ENCODE measurements around the gene B4GALT5.
"Not testable (repeated sequence)": the region's sequence is repeated elsewhere in the genome, so short reads cannot be mapped to it uniquely, and the experiment has no call there.

Gene B4GALT5

DNA sequence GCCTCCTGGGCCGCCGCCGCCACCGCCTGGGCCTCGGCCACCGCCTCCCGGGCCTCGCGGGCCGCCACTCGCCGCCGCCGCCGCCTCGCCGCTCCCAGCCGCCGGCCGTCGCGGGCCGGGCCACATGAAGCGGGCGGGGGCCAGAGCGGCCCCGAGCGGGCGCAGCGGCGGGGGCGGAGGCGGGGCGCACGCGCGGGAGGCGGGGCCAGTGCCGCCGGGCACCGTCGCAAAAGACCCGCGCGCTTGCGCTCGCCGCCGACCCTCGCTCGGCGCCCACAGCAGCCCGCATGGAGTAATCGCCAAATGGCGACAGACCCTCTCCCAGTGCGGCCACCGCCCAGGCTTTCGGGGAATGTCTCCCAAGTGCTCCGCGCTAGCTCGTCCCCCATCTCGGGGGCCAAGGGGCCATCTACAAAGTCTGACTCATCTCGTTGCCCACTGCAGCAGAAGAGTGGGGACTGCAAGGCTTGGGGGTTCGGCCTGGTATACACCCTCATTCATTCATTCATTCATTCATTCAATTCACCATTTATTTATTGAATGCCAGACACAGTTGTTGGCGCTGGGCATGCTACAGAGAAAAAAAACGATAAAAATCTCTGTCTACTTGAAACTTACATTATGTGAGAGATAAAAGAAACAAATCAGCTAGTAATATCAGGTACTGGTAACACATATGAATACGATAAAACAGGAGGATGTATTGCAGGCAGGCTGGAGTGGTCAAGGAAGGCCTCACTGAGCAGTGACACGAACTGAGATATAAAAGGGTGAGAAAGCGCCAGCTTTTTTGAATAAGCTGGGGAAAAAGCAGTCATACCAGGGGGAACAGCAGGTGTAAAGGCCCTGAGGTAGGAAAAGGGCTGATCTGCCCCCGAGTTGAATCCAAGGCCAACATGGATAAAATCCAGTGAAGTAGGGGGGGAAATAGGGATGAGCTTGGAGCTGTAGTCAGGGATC, at the start of gene B4GALT5:
Gene B4GALT5 (minus strand): TSS at position 126 of the 960 bp plus-strand sequence. CDS start 188 bp downstream, outside the sequence.
- DNase-seq (ENCODE audit: low spot score) (peak; percentile 95), FAIRE-seq (peak; percentile 69)

- DNase-seq (ENCODE audit: low spot score) (no peak), FAIRE-seq (no peak)
Observed at GRCh38 chr20:49762940-49763766, 49.5 kb upstream of the B4GALT5 start.

DNA sequence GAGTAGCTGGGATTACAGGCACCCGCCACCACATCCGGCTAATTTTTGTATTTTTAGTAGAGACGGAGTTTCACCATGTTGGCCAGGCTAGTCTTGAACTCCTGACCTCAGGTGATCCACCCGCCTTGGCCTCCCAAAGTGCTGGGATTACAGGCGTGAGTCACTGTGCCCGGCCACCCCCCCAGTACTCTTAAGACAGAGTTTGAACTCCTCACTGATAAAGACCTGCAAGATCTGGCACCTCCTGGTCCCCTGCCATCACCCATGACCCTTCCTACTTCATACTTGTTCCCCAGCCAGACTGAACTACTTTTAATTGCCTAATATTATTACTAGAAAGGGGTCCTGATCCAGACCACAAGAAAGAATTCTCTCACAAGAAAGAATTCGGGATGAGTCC, 48.2 kb upstream of the B4GALT5 start:
- FAIRE-seq; DNase-seq (ENCODE audit: low spot score): not testable (repeated sequence)

GRCh38 chr20:49759266-49759950, 45.7 kb upstream of the B4GALT5 start:
- FAIRE-seq (no peak), DNase-seq (ENCODE audit: low spot score) (no peak)

GRCh38 chr20:49758781-49759180, 45.1 kb upstream of the B4GALT5 start:
- DNase-seq (ENCODE audit: low spot score) (no peak), FAIRE-seq (no peak)

DNA sequence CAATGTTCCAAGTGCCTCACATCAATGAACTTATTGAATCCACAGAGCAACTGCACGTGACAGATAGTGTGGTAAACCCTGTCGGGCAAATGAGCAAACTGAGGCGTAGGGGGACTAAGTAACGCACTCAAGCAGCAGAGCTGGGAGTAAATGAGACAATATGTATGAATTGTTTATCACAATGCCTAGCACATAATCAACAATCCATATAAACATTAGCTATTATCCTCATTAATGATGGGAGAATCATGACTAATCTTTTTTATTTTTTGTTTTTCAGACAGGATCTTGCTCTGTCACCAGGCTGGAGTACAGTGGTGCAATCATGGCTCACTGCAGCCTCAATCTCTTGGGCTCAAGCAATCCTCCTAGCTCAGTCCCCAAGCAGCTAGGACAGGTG, 43.9 kb upstream of the B4GALT5 start:
- FAIRE-seq (no peak), DNase-seq (ENCODE audit: low spot score) (no peak)

DNA sequence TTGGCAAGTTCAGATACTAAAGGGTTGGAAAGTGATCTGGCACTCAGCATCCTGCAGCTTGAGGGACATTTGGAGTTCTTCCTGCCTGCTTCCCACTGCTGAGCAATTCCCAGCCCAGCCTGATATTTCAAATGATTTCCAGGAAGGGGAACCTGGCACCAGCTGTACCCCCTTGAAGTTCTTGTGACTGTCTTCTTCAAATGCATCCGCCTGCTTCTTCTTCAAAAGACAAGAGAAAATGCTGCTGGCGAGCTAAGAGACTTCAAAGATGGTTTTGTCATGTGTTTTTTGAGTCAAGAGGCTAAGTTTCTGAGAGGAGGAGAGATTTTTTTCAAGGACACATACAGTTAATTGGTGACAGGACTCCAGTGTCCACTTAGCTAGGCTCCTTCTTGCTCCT, 42.6 kb upstream of the B4GALT5 start:
- FAIRE-seq: no peak

GRCh38 chr20:49754596-49754995, 40.9 kb upstream of the B4GALT5 start:
- no peak for FAIRE-seq

More for the DNA sequence above, 42.6 kb upstream of the B4GALT5 start:
- DNase-seq (ENCODE audit: low spot score): no peak

GRCh38 chr20:49753133-49753532, 39.5 kb upstream of the B4GALT5 start:
- FAIRE-seq (no peak), DNase-seq (ENCODE audit: low spot score) (no peak)

More at GRCh38 chr20:49754596-49754995, 40.9 kb upstream of the B4GALT5 start:
- DNase-seq (ENCODE audit: low spot score): no peak

DNA sequence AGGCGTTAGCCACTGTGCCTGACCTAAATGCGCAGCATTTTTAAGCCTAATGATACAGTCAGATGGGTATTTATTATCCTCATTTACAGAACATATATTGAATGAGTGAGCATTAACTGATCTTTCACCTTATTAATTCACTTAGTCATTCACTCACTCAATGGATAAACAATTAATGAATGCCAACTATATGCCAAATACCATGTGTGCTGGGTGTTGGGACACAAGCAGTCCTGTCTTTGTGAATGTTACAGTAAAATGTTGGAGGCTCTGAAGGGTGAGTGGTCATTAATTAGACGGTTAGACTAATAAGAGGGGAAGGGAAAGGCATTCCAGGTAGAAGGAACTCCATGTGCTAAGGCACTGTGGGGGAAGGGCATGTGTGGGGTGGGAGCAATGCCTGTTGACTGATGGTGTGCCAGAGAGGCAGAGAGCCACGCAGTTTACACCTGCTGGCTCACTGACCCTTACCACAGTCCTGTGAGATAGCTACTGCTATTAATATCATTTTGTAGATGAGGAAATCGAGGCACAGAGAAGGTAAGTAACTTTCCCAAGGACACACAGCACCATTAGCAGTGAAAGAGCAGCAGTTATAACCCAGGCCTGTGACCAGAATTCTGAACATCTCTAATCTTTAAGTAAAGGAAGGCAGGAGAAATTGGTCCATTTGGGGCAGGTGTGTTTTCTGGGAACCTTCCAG, 38.7 kb upstream of the B4GALT5 start:
- DNase-seq (ENCODE audit: low spot score): no peak
- FAIRE-seq: peak; percentile 9

DNA sequence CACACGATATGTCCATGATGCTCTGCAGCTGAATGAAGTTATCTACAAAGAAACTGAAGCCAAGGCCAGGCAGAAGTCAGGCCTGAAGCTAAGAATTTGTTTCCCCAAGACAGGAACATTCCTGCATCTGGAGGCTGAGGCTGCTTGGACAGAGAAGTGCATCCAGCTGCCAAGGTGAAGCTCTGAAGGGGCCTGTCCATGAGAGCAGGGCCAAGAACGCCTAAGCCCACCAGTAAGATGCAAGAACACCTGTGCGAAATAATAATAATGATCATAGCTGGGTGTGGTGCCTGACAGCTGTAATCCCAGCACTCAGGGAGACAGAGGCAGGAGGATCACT, 37.7 kb upstream of the B4GALT5 start:
- DNase-seq (ENCODE audit: low spot score) (no peak), FAIRE-seq (no peak)

DNA sequence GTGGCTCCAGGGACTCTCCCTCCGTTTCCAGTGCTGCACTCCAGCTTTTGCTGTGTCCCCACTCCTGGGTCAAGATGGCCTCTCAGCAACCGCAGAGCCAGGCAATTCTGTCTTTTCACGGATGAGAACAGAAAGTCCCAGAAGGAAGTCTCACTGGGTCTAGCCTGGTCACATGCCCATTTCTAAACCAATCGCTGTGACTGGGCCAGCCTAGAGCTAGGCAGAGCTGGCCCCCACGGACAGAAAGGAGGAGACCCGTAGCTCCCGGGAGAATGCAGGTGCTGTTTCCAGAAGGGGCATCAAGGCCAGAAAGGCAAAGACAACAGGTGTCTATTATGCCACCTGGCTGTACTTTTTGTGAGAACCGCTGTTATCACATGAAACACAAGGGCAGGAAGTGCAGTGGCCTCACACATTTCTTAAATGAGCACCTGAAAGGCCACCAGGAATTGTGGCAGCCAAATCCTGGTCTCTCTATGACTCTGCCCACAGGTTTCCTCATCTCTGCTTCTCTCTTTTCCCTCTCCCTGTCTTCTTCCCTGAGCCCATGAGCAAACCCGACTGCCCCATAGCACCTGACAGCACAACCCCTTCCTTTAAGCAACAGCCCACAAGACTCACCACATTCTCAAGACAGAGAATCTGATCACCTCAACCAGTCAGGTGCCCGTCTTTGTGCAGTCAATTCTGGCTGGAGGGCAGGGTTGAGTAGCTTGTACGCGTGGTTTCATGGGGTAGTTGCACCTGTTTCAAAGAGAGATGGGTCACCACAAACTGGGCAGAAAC, 37.1 kb upstream of the B4GALT5 start:
- no peak for DNase-seq (ENCODE audit: low spot score)
- FAIRE-seq: no peak

- no peak for DNase-seq (ENCODE audit: low spot score)
- no peak for FAIRE-seq
Observed at GRCh38 chr20:49749625-49750024, 35.9 kb upstream of the B4GALT5 start.

- DNase-seq (ENCODE audit: low spot score): no peak
- FAIRE-seq: no peak
Observed at GRCh38 chr20:49748525-49748838, 34.8 kb upstream of the B4GALT5 start.

- FAIRE-seq: no peak
- DNase-seq (ENCODE audit: low spot score): peak; percentile 49
Observed at GRCh38 chr20:49747707-49748524, 34.2 kb upstream of the B4GALT5 start.

DNA sequence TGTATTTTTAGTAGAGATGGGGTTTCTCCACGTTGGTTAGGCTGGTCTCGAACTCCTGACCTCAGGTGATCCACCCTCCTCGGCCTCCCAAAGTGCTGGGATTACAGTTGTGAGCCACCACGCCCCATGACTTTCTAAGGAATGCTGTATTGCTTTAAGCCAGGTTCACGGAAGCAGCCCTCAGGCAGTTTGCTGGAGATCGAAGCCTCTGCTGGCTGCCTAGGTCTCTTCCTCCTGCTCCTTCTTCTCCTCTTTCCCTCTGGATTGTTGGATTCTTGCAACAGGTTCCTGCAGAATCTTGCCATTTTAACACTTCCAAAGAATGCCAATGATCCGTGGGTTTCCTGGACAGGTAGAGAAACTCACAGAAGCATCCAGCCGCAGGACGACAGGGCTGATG, 29.3 kb upstream of the B4GALT5 start:
- no peak for FAIRE-seq
- DNase-seq (ENCODE audit: low spot score): no peak

GRCh38 chr20:49741977-49742376, 28.3 kb upstream of the B4GALT5 start:
- FAIRE-seq: no peak
- no peak for DNase-seq (ENCODE audit: low spot score)

DNA sequence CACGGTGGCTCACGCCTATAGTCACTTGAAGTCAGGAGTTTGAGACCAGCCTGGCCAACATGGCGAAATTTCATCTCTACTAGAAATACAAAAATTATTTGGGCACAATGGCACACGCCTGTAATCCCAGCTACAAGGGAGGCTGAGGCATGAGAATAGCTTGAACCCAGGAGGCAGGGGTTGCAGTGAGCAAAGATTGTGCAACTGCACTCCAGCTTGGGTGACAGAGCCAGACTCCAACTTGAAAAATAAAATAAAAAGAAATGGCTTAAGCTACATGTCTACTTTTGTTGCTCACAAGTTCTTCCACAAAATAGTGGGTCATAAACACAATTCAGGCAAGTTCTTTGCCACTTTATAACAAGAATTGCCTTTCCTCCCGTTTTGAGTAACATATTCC, 27.1 kb upstream of the B4GALT5 start:
- no peak for DNase-seq (ENCODE audit: low spot score)
- no peak for FAIRE-seq

- FAIRE-seq (no peak), DNase-seq (ENCODE audit: low spot score) (no peak)
Observed at GRCh38 chr20:49739042-49739441, 25.4 kb upstream of the B4GALT5 start.

DNA sequence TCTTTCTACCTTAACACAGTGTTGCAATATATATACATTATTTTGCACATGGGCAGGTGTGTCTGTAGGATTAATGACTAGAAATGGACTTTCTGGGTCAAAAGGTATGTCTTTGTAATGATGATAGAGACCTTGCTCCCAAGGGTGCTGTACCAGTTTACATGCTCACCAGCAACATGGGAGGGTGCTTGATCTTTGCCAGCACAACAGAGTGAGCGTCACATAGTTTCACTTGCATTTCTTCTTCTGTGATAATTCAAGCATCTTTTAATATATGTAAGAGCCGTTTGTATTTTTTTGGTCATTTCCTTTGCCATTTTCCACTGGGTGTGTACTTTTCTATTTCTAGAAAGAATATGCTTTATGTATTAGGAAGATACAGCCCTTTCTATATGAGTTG, 23.6 kb upstream of the B4GALT5 start:
- FAIRE-seq: no peak

More for the DNA sequence above, 23.6 kb upstream of the B4GALT5 start:
- no peak for DNase-seq (ENCODE audit: low spot score)

All from urothelium cell line (cell line).